NB4 (cell line): ENCODE measurements around the gene KCNK3.
"Not testable (repeated sequence)": the region's sequence is repeated elsewhere in the genome, so short reads cannot be mapped to it uniquely, and the experiment has no call there.

Experiments used
- DNase-seq: peaks from one replicate; pipeline ENCODE4 v3.0.0; 2010; ENCODE audit warnings: low read depth
- H3K4me3 ChIP-seq: one replicate; pipeline ENCODE4 v1.5.1; 2011; ENCODE audit warnings: mild to moderate bottlenecking, low read depth, low read length, moderate library complexity
- MYC ChIP-seq: IDR thresholded peaks from 2 replicates; pipeline ENCODE4 v1.6.1; 2011; ENCODE audit warnings: low read depth, low read length
- POLR2A ChIP-seq: IDR thresholded peaks from 2 replicates; pipeline ENCODE4 v1.6.1; 2011; ENCODE audit warnings: mild to moderate bottlenecking; ENCODE audit not compliant: insufficient read length; ENCODE audit errors: extremely low read depth
- TF ChIP-seq, protein P1 (sequence below): IDR thresholded peaks from one replicate; pipeline ENCODE4 v1.5.1; 2012; ENCODE audit warnings: low read depth, low read length
- TF ChIP-seq, protein P2 (sequence below): IDR thresholded peaks from 2 replicates; pipeline ENCODE4 v1.6.1; 2011; ENCODE audit warnings: low read depth, low read length

The KCNK3 gene

GRCh38 chr2:26657265-26657664 is 35.3 kb upstream of the KCNK3 start:
- no peak overlapping the region for H3K4me3 ChIP-seq
- TF ChIP-seq MYC, result no peak
- TF ChIP-seq, protein P1, sequence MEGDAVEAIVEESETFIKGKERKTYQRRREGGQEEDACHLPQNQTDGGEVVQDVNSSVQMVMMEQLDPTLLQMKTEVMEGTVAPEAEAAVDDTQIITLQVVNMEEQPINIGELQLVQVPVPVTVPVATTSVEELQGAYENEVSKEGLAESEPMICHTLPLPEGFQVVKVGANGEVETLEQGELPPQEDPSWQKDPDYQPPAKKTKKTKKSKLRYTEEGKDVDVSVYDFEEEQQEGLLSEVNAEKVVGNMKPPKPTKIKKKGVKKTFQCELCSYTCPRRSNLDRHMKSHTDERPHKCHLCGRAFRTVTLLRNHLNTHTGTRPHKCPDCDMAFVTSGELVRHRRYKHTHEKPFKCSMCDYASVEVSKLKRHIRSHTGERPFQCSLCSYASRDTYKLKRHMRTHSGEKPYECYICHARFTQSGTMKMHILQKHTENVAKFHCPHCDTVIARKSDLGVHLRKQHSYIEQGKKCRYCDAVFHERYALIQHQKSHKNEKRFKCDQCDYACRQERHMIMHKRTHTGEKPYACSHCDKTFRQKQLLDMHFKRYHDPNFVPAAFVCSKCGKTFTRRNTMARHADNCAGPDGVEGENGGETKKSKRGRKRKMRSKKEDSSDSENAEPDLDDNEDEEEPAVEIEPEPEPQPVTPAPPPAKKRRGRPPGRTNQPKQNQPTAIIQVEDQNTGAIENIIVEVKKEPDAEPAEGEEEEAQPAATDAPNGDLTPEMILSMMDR, result no peak
- TF ChIP-seq POLR2A, result no peak
- TF ChIP-seq, protein P2, sequence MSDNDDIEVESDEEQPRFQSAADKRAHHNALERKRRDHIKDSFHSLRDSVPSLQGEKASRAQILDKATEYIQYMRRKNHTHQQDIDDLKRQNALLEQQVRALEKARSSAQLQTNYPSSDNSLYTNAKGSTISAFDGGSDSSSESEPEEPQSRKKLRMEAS, result no peak
- DNase-seq, result no peak

- H3K4me3 ChIP-seq, result no peak overlapping the region
- DNase-seq, result no peak
- TF ChIP-seq POLR2A, result no peak
Observed at GRCh38 chr2:26658691-26659346, 33.7 kb upstream of the KCNK3 start.

GRCh38 chr2:26660363-26660962 is 32.1 kb upstream of the KCNK3 start:
- TF ChIP-seq, protein P1, result no peak
- TF ChIP-seq POLR2A (no peak), MYC (no peak)
- TF ChIP-seq, protein P2, result no peak
- no peak for DNase-seq
- H3K4me3 ChIP-seq, result no peak overlapping the region

DNA sequence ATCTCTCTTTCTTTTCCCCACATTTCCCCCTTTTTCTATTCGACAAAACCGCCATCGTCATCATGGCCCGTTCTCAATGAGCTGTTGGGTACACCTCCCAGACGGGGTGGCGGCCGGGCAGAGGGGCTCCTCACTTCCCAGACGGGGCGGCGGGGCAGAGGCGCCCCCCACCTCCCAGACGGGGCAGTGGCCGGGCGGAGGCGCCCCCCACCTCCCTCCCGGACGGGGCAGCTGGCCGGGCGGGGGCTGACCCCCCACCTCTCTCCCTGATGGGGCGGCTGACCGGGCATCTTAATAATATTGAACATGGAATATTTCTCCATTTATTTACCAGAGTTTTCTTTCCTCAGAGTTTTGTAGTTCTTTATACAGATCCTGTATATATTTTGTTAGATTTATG is 27.2 kb upstream of the KCNK3 start:
- H3K4me3 ChIP-seq, result not testable (repeated sequence)

DNA sequence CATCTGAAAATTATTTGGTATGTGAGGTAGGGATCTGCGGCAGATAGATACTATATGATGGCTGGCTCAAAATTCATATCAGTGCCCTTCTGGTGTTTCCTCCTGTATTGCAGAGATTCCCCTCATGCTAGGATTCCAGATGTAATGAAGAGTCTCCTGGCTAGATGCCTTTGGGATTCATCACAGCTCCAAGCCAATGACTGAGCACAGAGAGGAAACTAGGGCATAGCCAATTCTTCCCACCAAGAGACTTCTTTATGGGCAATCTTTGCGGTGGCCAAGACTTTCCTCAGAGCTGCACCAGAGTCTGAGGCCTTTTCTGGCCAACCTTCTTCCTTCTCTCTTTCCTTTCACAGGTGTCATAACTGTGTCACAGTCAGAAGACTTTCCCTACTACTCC is 25.9 kb upstream of the KCNK3 start:
- no peak for DNase-seq
- no peak overlapping the region for H3K4me3 ChIP-seq
- TF ChIP-seq POLR2A (no peak), MYC (no peak)
- TF ChIP-seq, protein P1, result no peak
- TF ChIP-seq, protein P2, result no peak

More for the DNA sequence above, 27.2 kb upstream of the KCNK3 start:
- not testable (repeated sequence) for DNase-seq

DNA sequence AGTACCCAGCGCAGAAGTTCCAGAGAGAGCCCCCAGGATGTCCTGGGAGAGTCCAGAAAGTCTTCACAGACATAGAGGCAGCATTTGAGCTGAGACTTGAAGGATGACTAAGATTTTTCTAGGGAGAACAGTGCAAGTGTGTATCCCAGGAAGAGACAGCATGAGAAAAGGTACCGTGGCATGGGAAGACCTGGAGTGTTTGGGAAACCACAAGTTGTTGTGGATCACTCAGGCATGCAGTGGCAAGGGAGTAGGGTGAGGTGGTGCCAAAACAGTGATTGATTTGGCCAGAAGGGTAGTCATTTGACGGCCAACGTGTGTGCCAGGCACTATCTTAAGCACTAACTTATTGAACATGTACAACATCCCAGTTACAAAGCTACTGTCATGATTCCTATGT is 24.5 kb upstream of the KCNK3 start:
- no peak overlapping the region for H3K4me3 ChIP-seq
- DNase-seq, result no peak
- TF ChIP-seq, protein P1, result no peak
- TF ChIP-seq MYC (no peak), POLR2A (no peak)
- TF ChIP-seq, protein P2, result no peak
